H1 (cell line): Measurements from ENCODE around the gene NCAPD2. TPM values are rescaled to one million over a fixed set of nuclear protein-coding genes. Genes with fewer than 3 reads are reported as not detected.
"Not testable (repeated sequence)": the region's sequence is repeated elsewhere in the genome, so short reads cannot be mapped to it uniquely, and the experiment has no call there.

ENCODE experiments used
- CTCF ChIA-PET: fragments of 300-600 bp; sonication (Branson Sonifier 250); formaldehyde crosslinking; loops from one replicate; lab custom pipeline; 2021; ENCODE audit not compliant: partially characterized antibody; lab: Charles Lee
- POLR2A ChIA-PET: fragments of 300-600 bp; sonication (Branson Sonifier 250); formaldehyde crosslinking; loops from one replicate; lab custom pipeline; 2021; ENCODE audit warnings: inconsistent platforms; ENCODE audit not compliant: partially characterized antibody; lab: Charles Lee
- DNase-seq, 2 experiments: peaks; one replicate each; pipeline versions ENCODE4 v3.0.0 to v3.0.0-alpha.2; 2010 to 2022; ENCODE audit warnings: low spot score in 2 of 2, low read depth in 1 of 2, mixed read lengths in 1 of 2
- FAIRE-seq: peaks from 2 replicates; lab custom pipeline; 2011; peaks lifted over from hg19 to GRCh38; lab: Jason Lieb, UNC
- H2AFZ ChIP-seq: 2 replicates; pipeline ENCODE4 v1.8.1; 2012; ENCODE audit warnings: low read length, inconsistent platforms
- H2AK5ac ChIP-seq: 2 replicates; pipeline ENCODE4 v1.6.1; 2013; ENCODE audit warnings: low read depth, low read length
- H2BK120ac ChIP-seq: replicated peaks from 2 replicates; pipeline ENCODE3; 2013; ENCODE audit warnings: low read depth, low read length, inconsistent platforms
- H2BK12ac ChIP-seq: 2 replicates; pipeline ENCODE4 v1.6.1; 2013; ENCODE audit warnings: low read depth, low read length
- H2BK15ac ChIP-seq: 2 replicates; pipeline ENCODE4 v1.6.1; 2013; ENCODE audit warnings: low read length
- H2BK20ac ChIP-seq: 2 replicates; pipeline ENCODE4 v1.6.1; 2013; ENCODE audit warnings: low read length
- H2BK5ac ChIP-seq: 2 replicates; pipeline ENCODE4 v1.6.1; 2013; ENCODE audit warnings: low read depth, low read length
- H3K14ac ChIP-seq: 2 replicates; pipeline ENCODE4 v1.6.1; 2013; ENCODE audit warnings: inconsistent platforms; ENCODE audit not compliant: insufficient read length
- H3K18ac ChIP-seq: 2 replicates; pipeline ENCODE4 v1.6.1; 2013; ENCODE audit warnings: low read length; ENCODE audit errors: extremely low read depth
- H3K23ac ChIP-seq: 2 replicates; pipeline ENCODE4 v1.6.1; 2013; ENCODE audit warnings: inconsistent platforms; ENCODE audit not compliant: insufficient read length
- H3K23me2 ChIP-seq: 2 replicates; pipeline ENCODE4 v1.6.1; 2013; ENCODE audit warnings: low read depth, low read length
- H3K27ac ChIP-seq: 2 replicates; pipeline ENCODE4 v1.6.1; 2011; ENCODE audit warnings: low read depth, low read length, inconsistent platforms
- H3K27me3 ChIP-seq, 4 experiments: replicated peaks in 1 of 4; 1 replicate in 1 of 4; 2 replicates in 3 of 4; pipeline versions ENCODE4 v1.6.1 to v1.8.1; 2011 to 2013; ENCODE audit warnings: low read length in 3 of 4, mild to moderate bottlenecking in 3 of 4, inconsistent platforms in 2 of 4, mixed read lengths in 2 of 4, moderate library complexity in 1 of 4; ENCODE audit not compliant: control insufficient read depth in 3 of 4, insufficient read depth in 3 of 4; ENCODE audit errors: extremely low read depth in 1 of 4
- H3K36me3 ChIP-seq, 4 experiments: 2 replicates each; pipeline versions ENCODE4 v1.6.1 to v1.8.1; 2011 to 2013; ENCODE audit warnings: mild to moderate bottlenecking in 4 of 4, low read length in 3 of 4, moderate library complexity in 2 of 4, control low read depth in 1 of 4, inconsistent platforms in 1 of 4; ENCODE audit not compliant: insufficient read depth in 4 of 4, control insufficient read depth in 2 of 4
- H3K4ac ChIP-seq: replicated peaks from 2 replicates; pipeline ENCODE3; 2013; ENCODE audit warnings: low read length, low read depth, mixed read lengths, inconsistent platforms; ENCODE audit not compliant: insufficient read length
- H3K4me1 ChIP-seq, 4 experiments: replicated peaks in 1 of 4; 1 replicate in 1 of 4; 2 replicates in 3 of 4; pipeline versions ENCODE4 v1.6.1 to v1.8.1; 2011 to 2013; ENCODE audit warnings: low read length in 3 of 4, inconsistent platforms in 2 of 4, mixed read lengths in 1 of 4; ENCODE audit not compliant: insufficient read depth in 4 of 4, control insufficient read depth in 3 of 4
- H3K4me2 ChIP-seq, 2 experiments: 2 replicates each; pipeline versions ENCODE4 v1.6.1 to v1.8.1; 2011 to 2013; ENCODE audit warnings: low read depth in 2 of 2, low read length in 2 of 2, control low read depth in 1 of 2, inconsistent platforms in 1 of 2, mild to moderate bottlenecking in 1 of 2; ENCODE audit not compliant: insufficient read depth in 1 of 2
- H3K4me3 ChIP-seq, 4 experiments: fragments of 200-600, 300-600 bp in 1 of 4; sonication (generic), shearing (Covaris generic), sonication (Bioruptor Twin) in 1 of 4; 2 replicates each; pipeline versions ENCODE4 v1.5.1 to v1.8.1; 2011 to 2016; ENCODE audit warnings: low read length in 4 of 4, low read depth in 3 of 4, control low read depth in 2 of 4, inconsistent platforms in 2 of 4, mild to moderate bottlenecking in 2 of 4, mixed read lengths in 1 of 4, moderate library complexity in 1 of 4; ENCODE audit not compliant: insufficient read depth in 2 of 4; ENCODE audit errors: extremely low read depth in 1 of 4
- H3K56ac ChIP-seq: replicated peaks from 2 replicates; pipeline ENCODE3; 2013; ENCODE audit warnings: low read depth, mild to moderate bottlenecking, mixed read lengths, low read length, inconsistent platforms; ENCODE audit not compliant: insufficient read length
- H3K79me1 ChIP-seq: 2 replicates; pipeline ENCODE4 v1.6.1; 2013; ENCODE audit warnings: low read depth, low read length, control low read depth
- H3K79me2 ChIP-seq, 2 experiments: 2 replicates each; pipeline versions ENCODE4 v1.6.1 to v1.8.1; 2012 to 2013; ENCODE audit warnings: low read length in 2 of 2, mild to moderate bottlenecking in 2 of 2, inconsistent platforms in 1 of 2; ENCODE audit not compliant: insufficient read depth in 2 of 2, control insufficient read depth in 1 of 2
- H3K9ac ChIP-seq, 4 experiments: replicated peaks in 1 of 4; 1 replicate in 1 of 4; 2 replicates in 3 of 4; pipeline versions ENCODE4 v1.6.1 to v1.8.1; 2011 to 2013; ENCODE audit warnings: low read depth in 3 of 4, low read length in 3 of 4, control low read depth in 2 of 4, mild to moderate bottlenecking in 2 of 4, moderate library complexity in 2 of 4, inconsistent platforms in 1 of 4; ENCODE audit errors: extremely low read depth in 1 of 4
- H3K9me3 ChIP-seq, 2 experiments: 2 replicates each; pipeline versions ENCODE4 v1.6.1 to v1.8.1; 2012 to 2013; ENCODE audit warnings: mild to moderate bottlenecking in 2 of 2, moderate library complexity in 2 of 2, control low read depth in 1 of 2, inconsistent platforms in 1 of 2, low read depth in 1 of 2, low read length in 1 of 2, mixed read lengths in 1 of 2; ENCODE audit not compliant: insufficient read depth in 2 of 2
- H4K20me1 ChIP-seq, 2 experiments: replicated peaks in 1 of 2; 2 replicates each; pipeline versions ENCODE3 to v1.8.1; 2011 to 2013; ENCODE audit warnings: inconsistent platforms in 2 of 2, low read length in 2 of 2, mild to moderate bottlenecking in 1 of 2; ENCODE audit not compliant: insufficient read depth in 2 of 2, control insufficient read depth in 1 of 2
- H4K5ac ChIP-seq: 2 replicates; pipeline ENCODE4 v1.6.1; 2013; ENCODE audit warnings: low read length, low read depth, mixed read lengths, inconsistent platforms; ENCODE audit not compliant: insufficient read length
- H4K8ac ChIP-seq: 2 replicates; pipeline ENCODE4 v1.8.0; 2013; ENCODE audit warnings: mild to moderate bottlenecking, moderate library complexity, low read length, inconsistent platforms; ENCODE audit not compliant: insufficient read depth; ENCODE audit errors: extremely low read depth
- H4K91ac ChIP-seq: replicated peaks from 2 replicates; pipeline ENCODE3; 2013; ENCODE audit warnings: low read length, mixed read lengths, inconsistent platforms; ENCODE audit not compliant: insufficient read length
- CREB1 ChIP-seq: IDR thresholded peaks from 2 replicates; pipeline ENCODE4 v1.6.1; 2012; ENCODE audit warnings: inconsistent platforms
- HDAC2 ChIP-seq, 2 experiments: fragments of 300-600 bp in 1 of 2; sonication (generic) in 1 of 2; IDR thresholded peaks; 2 replicates each; pipeline ENCODE4 v1.6.1; 2011 to 2012; ENCODE audit warnings: low read depth in 2 of 2, low read length in 2 of 2, mild to moderate bottlenecking in 2 of 2, moderate library complexity in 2 of 2, borderline replicate concordance in 1 of 2, inconsistent platforms in 1 of 2
- RXRA ChIP-seq: IDR thresholded peaks from 2 replicates; pipeline ENCODE4 v1.6.1; 2011; ENCODE audit warnings: low read depth, mild to moderate bottlenecking, low read length, moderate library complexity; ENCODE audit not compliant: insufficient read depth
- YY1 ChIP-seq: IDR thresholded peaks from 2 replicates; pipeline ENCODE4 v1.6.1; 2011; ENCODE audit warnings: low read depth, mild to moderate bottlenecking, low read length
- WGBS, 2 experiments: shearing (Covaris generic) in 1 of 2; methylation state at CpG; one replicate each; pipeline versions ENCODE4 v1.1.6 to v1.1.7; 2013 to 2015; ENCODE audit warnings: low lambda C conversion rate in 2 of 2, mixed read lengths in 2 of 2, inconsistent platforms in 1 of 2, low coverage in 1 of 2, missing lambda C conversion rate in 1 of 2; ENCODE audit not compliant: insufficient replicate concordance in 2 of 2, insufficient coverage in 1 of 2, insufficient read length in 1 of 2; ENCODE audit errors: extremely low coverage in 1 of 2, missing lambda C conversion rate in 1 of 2; 5-methylcytosine and 5-hydroxymethylcytosine counted together
- polyA plus RNA-seq, 7 experiments: library from polyadenylated mRNA; depleted of rRNA in 3 of 7; stranded (reverse) in 5 of 7; unstranded in 2 of 7; fragments of >200 nt in 5 of 7; fragments of 200-250 nt in 2 of 7; gene quantifications; 1 replicate in 5 of 7; 2 replicates in 1 of 7; 4 replicates in 1 of 7; pipeline versions ENCODE4 v1.2.1 to v1.2.3, GENCODE V29; 2011 to 2013; ENCODE audit warnings: missing spikeins in 2 of 7, mixed read lengths in 2 of 7
- total RNA-seq: library from RNA; stranded (reverse); fragmentation: NEBNext Ultra II Directional; extraction: Animal tissue kit (Norgen Biotek cat#: 25700); gene quantifications from 2 replicates; pipeline ENCODE4 v1.2.1, GENCODE V29; 2021

NCAPD2 gene
- total and polyA plus RNA-seq, 2 of the 8 experiments (the other 6 are each of a cell fraction or from before 2014, with no cell fraction given), result 55.8 to 132 TPM

GRCh38 chr12:6489449-6489848 lies 4.5 kb upstream of the NCAPD2 start (continued):
- TF ChIP-seq RXRA (no peak), CREB1 (no peak), HDAC2 (IDR thresholded peaks at IDR 0.05; ENCODE audit: borderline replicate concordance in 1 of 2, low read depth in 2 of 2, low read length in 2 of 2) (no peak), YY1 (no peak)

DNA sequence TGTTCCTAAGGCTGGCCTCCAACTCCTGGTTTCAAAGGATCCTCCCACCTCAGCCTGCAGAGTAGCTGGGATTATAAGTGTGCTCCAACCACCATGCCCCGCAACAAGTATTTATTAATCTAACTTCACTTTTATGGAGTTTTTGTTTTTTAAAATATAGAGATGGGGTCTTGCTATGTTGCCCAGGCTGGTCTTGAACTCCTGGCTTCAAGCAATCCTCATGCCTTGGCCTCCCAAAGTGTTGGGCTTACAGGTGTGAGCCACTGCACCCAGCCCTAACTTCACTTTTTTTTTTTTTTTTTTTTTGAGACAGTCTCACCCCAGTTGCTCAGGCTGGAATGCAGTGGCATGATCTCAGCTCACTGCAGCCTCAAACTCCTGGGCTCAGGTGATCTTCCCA lies 3.2 kb upstream of the NCAPD2 start:
- FAIRE-seq, H3K23me2 ChIP-seq, H2BK12ac ChIP-seq, H3K4me2 ChIP-seq, H3K56ac ChIP-seq, H3K4me1 ChIP-seq, H3K9me3 ChIP-seq, H2BK120ac ChIP-seq, H3K27ac ChIP-seq, H3K4me3 ChIP-seq, H3K9ac ChIP-seq, H4K20me1 ChIP-seq, H2BK5ac ChIP-seq, H4K5ac ChIP-seq, H2BK20ac ChIP-seq, H3K79me1 ChIP-seq, H2BK15ac ChIP-seq, H3K14ac ChIP-seq, H3K4ac ChIP-seq, H2AK5ac ChIP-seq, H2AFZ ChIP-seq, H4K91ac ChIP-seq, H3K23ac ChIP-seq, H3K18ac ChIP-seq, DNase-seq, H3K27me3 ChIP-seq, H4K8ac ChIP-seq: not testable (repeated sequence)
- H3K79me2 ChIP-seq, result peaks cover 0 to 30% of the 10 kb centered on the region in 2 experiments; a peak in 3 of 4 replicates
- ChIA-PET POLR2A (interaction anchor here (1.2 to 3.0 kb wide), 5 partner anchors 21 to 48 kb away, joined by 3 to 11 read pairs (median 4); partner anchors contain the start of genes GAPDH, TAPBPL and VAMP1), CTCF (interaction anchor here (0.8 kb wide), 1 partner anchor 101 kb away, joined by 5 read pairs; no protein-coding TSS in a partner anchor)
- 94% methylated on average over 1 of the region's 1 CpG; no CpG with 5 or more reads in 1 of the 2 experiments for WGBS, 2 experiments
- peaks cover 2 to 17% (median 3%) of the 10 kb centered on the region in 4 experiments; a peak in 7 of 8 replicates for H3K36me3 ChIP-seq
